DOHH2 (cell line): Measurements from ENCODE around the gene SEC22A.

ENCODE experiments used
- H3F3A ChIP-seq: fragments of 200-600 bp; sonication (generic), shearing (Covaris generic); 2 replicates; pipeline ENCODE4 v1.6.0; 2016; ENCODE audit warnings: antibody characterized with exemption, mild to moderate bottlenecking; ENCODE audit not compliant: control insufficient read depth, insufficient read depth
- H3K27ac ChIP-seq: fragments of 200-600 bp; sonication (generic); 2 replicates; pipeline ENCODE4 v1.5.1; 2014; ENCODE audit warnings: low read depth, mild to moderate bottlenecking, low read length, moderate library complexity
- H3K27me3 ChIP-seq: fragments of 200-600 bp; sonication (generic); 2 replicates; pipeline ENCODE4 v1.6.1; 2014; ENCODE audit warnings: mild to moderate bottlenecking, low read length, mixed read lengths; ENCODE audit not compliant: control insufficient read depth
- H3K36me3 ChIP-seq: fragments of 200-600 bp; sonication (generic); 2 replicates; pipeline ENCODE4 v1.6.1; 2014; ENCODE audit warnings: mild to moderate bottlenecking, low read length, moderate library complexity, mixed read lengths; ENCODE audit not compliant: control insufficient read depth
- H3K4me1 ChIP-seq: fragments of 200-600 bp; sonication (generic); 2 replicates; pipeline ENCODE4 v1.6.1; 2014; ENCODE audit warnings: mild to moderate bottlenecking, low read length, mixed read lengths; ENCODE audit not compliant: control insufficient read depth
- H3K4me2 ChIP-seq: fragments of 200-600 bp; sonication (generic); 2 replicates; pipeline ENCODE4 v1.6.0; 2014; ENCODE audit warnings: mild to moderate bottlenecking, low read length, moderate library complexity
- H3K4me3 ChIP-seq: fragments of 200-600 bp; sonication (generic); 2 replicates; pipeline ENCODE4 v1.5.1; 2014; ENCODE audit warnings: mild to moderate bottlenecking, low read length, mixed read lengths
- H3K79me2 ChIP-seq: fragments of 200-600 bp; sonication (generic); 2 replicates; pipeline ENCODE4 v1.6.1; 2014; ENCODE audit warnings: mild to moderate bottlenecking, low read length, mixed read lengths; ENCODE audit not compliant: control insufficient read depth
- H3K9me2 ChIP-seq: fragments of 200-600 bp; sonication (generic); replicated peaks from 2 replicates; pipeline ENCODE4 v1.6.1; 2014; ENCODE audit warnings: mild to moderate bottlenecking, low read length, mixed read lengths; ENCODE audit not compliant: control insufficient read depth
- H3K9me3 ChIP-seq: fragments of 200-600 bp; sonication (generic); 2 replicates; pipeline ENCODE4 v1.6.1; 2014; ENCODE audit warnings: antibody characterized with exemption, low read length, mixed read lengths; ENCODE audit not compliant: control insufficient read depth, insufficient read depth
- H4K20me1 ChIP-seq: fragments of 200-600 bp; sonication (generic); 2 replicates; pipeline ENCODE4 v1.6.0; 2014; ENCODE audit warnings: low read depth, mild to moderate bottlenecking, antibody characterized with exemption, low read length, moderate library complexity; ENCODE audit not compliant: control insufficient read depth, insufficient read depth
- CTCF ChIP-seq: fragments of 200-600 bp; sonication (generic); IDR thresholded peaks from one replicate; pipeline ENCODE4 v1.5.1; 2014; ENCODE audit warnings: antibody characterized with exemption, mild to moderate bottlenecking, low read depth, low read length; ENCODE audit not compliant: poor library complexity, severe bottlenecking
- EZH2phosphoT487 ChIP-seq: fragments of 200-600 bp; sonication (generic); IDR thresholded peaks from 2 replicates; pipeline ENCODE4 v1.6.1; 2017; ENCODE audit warnings: borderline replicate concordance, mild to moderate bottlenecking, antibody characterized with exemption, low read length, moderate library complexity, mixed read lengths

SEC22A gene

GRCh38 chr3:123258359-123258758 lies 56.6 kb downstream of the SEC22A start:
- H3K79me2 ChIP-seq, result no peaks in the 10 kb centered on the region
- H3K9me2 ChIP-seq, result no peaks in the 10 kb centered on the region
- no peak overlapping the region for H3K4me2 ChIP-seq
- TF ChIP-seq EZH2phosphoT487, result no peak
- TF ChIP-seq CTCF, result no peak
- H3K27me3 ChIP-seq, result no peaks in the 10 kb centered on the region
- H3K9me3 ChIP-seq, result no peaks in the 10 kb centered on the region
- no peaks in the 10 kb centered on the region for H3K4me1 ChIP-seq
- no peak overlapping the region for H3K4me3 ChIP-seq
- H3F3A ChIP-seq, result peaks cover 3% of the 10 kb centered on the region
- no peaks in the 10 kb centered on the region for H4K20me1 ChIP-seq
- no peak overlapping the region for H3K27ac ChIP-seq
- H3K36me3 ChIP-seq, result no peaks in the 10 kb centered on the region

GRCh38 chr3:123258811-123259420 lies 57.2 kb downstream of the SEC22A start:
- no peak overlapping the region for H3K27ac ChIP-seq
- H3K27me3 ChIP-seq, result no peaks in the 10 kb centered on the region
- no peaks in the 10 kb centered on the region for H3K9me2 ChIP-seq
- no peaks in the 10 kb centered on the region for H3K36me3 ChIP-seq
- H4K20me1 ChIP-seq, result no peaks in the 10 kb centered on the region
- H3K79me2 ChIP-seq, result no peaks in the 10 kb centered on the region
- H3K4me3 ChIP-seq, result no peak overlapping the region
- H3K4me1 ChIP-seq, result no peaks in the 10 kb centered on the region
- TF ChIP-seq EZH2phosphoT487 (no peak), CTCF (peak; percentile 64)
- H3F3A ChIP-seq, result peaks cover 3% of the 10 kb centered on the region
- no peaks in the 10 kb centered on the region for H3K9me3 ChIP-seq
- H3K4me2 ChIP-seq, result no peak overlapping the region

- no peaks in the 10 kb centered on the region for H3K79me2 ChIP-seq
- H3K4me1 ChIP-seq, result no peaks in the 10 kb centered on the region
- peaks cover 2% of the 10 kb centered on the region; the same call in 1 of the 2 replicates for H3K36me3 ChIP-seq
- no peak overlapping the region for H3K4me2 ChIP-seq
- no peaks in the 10 kb centered on the region for H3K9me2 ChIP-seq
- H3K27ac ChIP-seq, result no peak overlapping the region
- H4K20me1 ChIP-seq, result no peaks in the 10 kb centered on the region
- TF ChIP-seq CTCF (no peak), EZH2phosphoT487 (no peak)
- H3K4me3 ChIP-seq, result no peak overlapping the region
- no peaks in the 10 kb centered on the region for H3K9me3 ChIP-seq
- H3K27me3 ChIP-seq, result no peaks in the 10 kb centered on the region
- H3F3A ChIP-seq, result peaks cover 3% of the 10 kb centered on the region
Measured at GRCh38 chr3:123261666-123262065, 59.9 kb downstream of the SEC22A start.
